HL-60 (cell line): ENCODE data around the gene RELN.

ENCODE experiments used
- DNase-seq, 2 experiments: peaks; one replicate each; pipeline ENCODE4 v3.0.0-alpha.2; 2010 to 2020; ENCODE audit warnings: low read depth in 1 of 2, low spot score in 1 of 2
- H3K27ac ChIP-seq: fragments of 250-450 bp; sonication (Bioruptor Pico); replicated peaks from 2 replicates; pipeline ENCODE4 v1.5.1; 2020; ENCODE audit warnings: mild to moderate bottlenecking, moderate library complexity
- H3K27me3 ChIP-seq: fragments of 250-450 bp; sonication (Bioruptor Pico); 2 replicates; pipeline ENCODE4 v1.5.1; 2021; ENCODE audit warnings: mild to moderate bottlenecking, moderate library complexity; ENCODE audit not compliant: insufficient read depth, poor library complexity, severe bottlenecking
- H3K4me3 ChIP-seq: replicated peaks from 2 replicates; pipeline ENCODE4 v1.5.1; 2011; ENCODE audit warnings: mild to moderate bottlenecking, control low read depth, low read length; ENCODE audit not compliant: insufficient read depth
- CTCF ChIP-seq: IDR thresholded peaks from one replicate; pipeline ENCODE4 v1.5.1; 2011; ENCODE audit warnings: low read length, control low read depth, inconsistent platforms; ENCODE audit not compliant: insufficient read depth
- GABPA ChIP-seq: IDR thresholded peaks from 2 replicates; pipeline ENCODE4 v1.6.1; 2012; ENCODE audit warnings: low read depth
- POLR2AphosphoS5 ChIP-seq: IDR thresholded peaks from 2 replicates; pipeline ENCODE4 v1.6.1; 2012; ENCODE audit warnings: low read depth
- REST ChIP-seq: IDR thresholded peaks from 2 replicates; pipeline ENCODE4 v1.6.1; 2012; ENCODE audit warnings: low read depth; ENCODE audit not compliant: insufficient replicate concordance
- SPI1 ChIP-seq: IDR thresholded peaks from 2 replicates; pipeline ENCODE4 v1.6.1; 2012; ENCODE audit warnings: low read depth, mild to moderate bottlenecking, borderline replicate concordance

The RELN gene

GRCh38 chr7:103632005-103632639 is 357.3 kb downstream of the RELN start:
- no peaks in the 10 kb centered on the region for H3K27me3 ChIP-seq
- TF ChIP-seq SPI1, result no peak
- no peak for TF ChIP-seq CTCF
- no peak for TF ChIP-seq POLR2AphosphoS5
- no peak for TF ChIP-seq REST
- TF ChIP-seq GABPA, result no peak
- DNase-seq, result no peak
- H3K4me3 ChIP-seq, result no peak overlapping the region
- H3K27ac ChIP-seq, result no peak overlapping the region

- DNase-seq, result peak in 1 of 2 experiments; percentile 5
- no peak for TF ChIP-seq POLR2AphosphoS5
- peak; percentile 44; the same call in 1 of the 2 replicates for TF ChIP-seq SPI1
- no peak for TF ChIP-seq REST
- no peak for TF ChIP-seq GABPA
- no peak for TF ChIP-seq CTCF
- H3K4me3 ChIP-seq, result no peak overlapping the region
- no peaks in the 10 kb centered on the region for H3K27me3 ChIP-seq
- no peak overlapping the region for H3K27ac ChIP-seq
These were observed 359.1 kb downstream of the RELN start for GRCh38 chr7:103630318-103630717.

GRCh38 chr7:103628742-103629141 is 360.7 kb downstream of the RELN start:
- TF ChIP-seq POLR2AphosphoS5 (no peak), CTCF (no peak), REST (no peak), SPI1 (no peak), GABPA (no peak)
- Histone ChIP-seq H3K4me3 (no peak overlapping the region), H3K27ac (no peak overlapping the region), H3K27me3 (no peaks in the 10 kb centered on the region)
- no peak for DNase-seq
